Measurements from ENCODE around the gene DSCAM.

GRCh38 chr21:40339050-40339449, 507.9 kb downstream of the DSCAM start:
- TF ChIP-seq, protein P1, sequence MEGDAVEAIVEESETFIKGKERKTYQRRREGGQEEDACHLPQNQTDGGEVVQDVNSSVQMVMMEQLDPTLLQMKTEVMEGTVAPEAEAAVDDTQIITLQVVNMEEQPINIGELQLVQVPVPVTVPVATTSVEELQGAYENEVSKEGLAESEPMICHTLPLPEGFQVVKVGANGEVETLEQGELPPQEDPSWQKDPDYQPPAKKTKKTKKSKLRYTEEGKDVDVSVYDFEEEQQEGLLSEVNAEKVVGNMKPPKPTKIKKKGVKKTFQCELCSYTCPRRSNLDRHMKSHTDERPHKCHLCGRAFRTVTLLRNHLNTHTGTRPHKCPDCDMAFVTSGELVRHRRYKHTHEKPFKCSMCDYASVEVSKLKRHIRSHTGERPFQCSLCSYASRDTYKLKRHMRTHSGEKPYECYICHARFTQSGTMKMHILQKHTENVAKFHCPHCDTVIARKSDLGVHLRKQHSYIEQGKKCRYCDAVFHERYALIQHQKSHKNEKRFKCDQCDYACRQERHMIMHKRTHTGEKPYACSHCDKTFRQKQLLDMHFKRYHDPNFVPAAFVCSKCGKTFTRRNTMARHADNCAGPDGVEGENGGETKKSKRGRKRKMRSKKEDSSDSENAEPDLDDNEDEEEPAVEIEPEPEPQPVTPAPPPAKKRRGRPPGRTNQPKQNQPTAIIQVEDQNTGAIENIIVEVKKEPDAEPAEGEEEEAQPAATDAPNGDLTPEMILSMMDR (IDR thresholded peaks at IDR 0.05) = no peak
- no peak for TF ChIP-seq POLR2A (IDR thresholded peaks at IDR 0.05)

Data from Peyer's patch (tissue), 4 donors.